DMS153 (cell line): ENCODE measurements around the gene ACOX2.

ENCODE experiments used
- DNase-seq: peaks from one replicate; lab custom pipeline; 2025; lab: John Stamatoyannopoulos, UW

The ACOX2 gene

GRCh38 chr3:58471025-58471887 is 65.7 kb downstream of the ACOX2 start:
- DNase-seq, result peak; percentile 89

- DNase-seq, result no peak
Measured at GRCh38 chr3:58470363-58471024, 66.5 kb downstream of the ACOX2 start.

GRCh38 chr3:58469096-58469495 is 67.9 kb downstream of the ACOX2 start:
- no peak for DNase-seq

- DNase-seq, result no peak
Measured at GRCh38 chr3:58466899-58467563, 70.0 kb downstream of the ACOX2 start.

- DNase-seq, result no peak
Measured at GRCh38 chr3:58464866-58465265, 72.1 kb downstream of the ACOX2 start.

GRCh38 chr3:58463942-58464271 is 73.1 kb downstream of the ACOX2 start:
- DNase-seq, result no peak

- DNase-seq, result peak; percentile 13
Measured at GRCh38 chr3:58463181-58463941, 73.6 kb downstream of the ACOX2 start.

GRCh38 chr3:58462829-58463180 is 74.2 kb downstream of the ACOX2 start:
- DNase-seq, result no peak

GRCh38 chr3:58459160-58459559 is 77.8 kb downstream of the ACOX2 start:
- DNase-seq, result no peak
